T-helper 2 cell treated with Interferon-gamma antibody and Interleukin-4, amounts not matched to agents 5 μg/mL and 100 μg/mL, for 36 hours (primary cell): ENCODE data around the gene ELOA2.

Experiments
- DNase-seq: peaks from one replicate; pipeline ENCODE4 v3.0.0; 2021; ENCODE audit warnings: low spot score
- H3K27ac Mint-ChIP-seq: one replicate; pipeline ENCODE4 v1.8.0; 2021; ENCODE audit warnings: mild to moderate bottlenecking, mixed read lengths
- H3K27me3 Mint-ChIP-seq: one replicate; pipeline ENCODE4 v1.8.0; 2021; ENCODE audit warnings: low read depth, mixed read lengths
- H3K36me3 Mint-ChIP-seq: one replicate; pipeline ENCODE4 v1.8.0; 2021; ENCODE audit warnings: low read depth, mixed read lengths
- H3K4me1 Mint-ChIP-seq: one replicate; pipeline ENCODE4 v1.8.0; 2021; ENCODE audit warnings: low read depth, mixed read lengths
- H3K4me3 Mint-ChIP-seq: one replicate; pipeline ENCODE4 v1.8.0; 2022; ENCODE audit warnings: mild to moderate bottlenecking, moderate library complexity, mixed read lengths
- H3K9me3 Mint-ChIP-seq: one replicate; pipeline ENCODE4 v1.8.0; 2021; ENCODE audit warnings: mixed read lengths

Gene ELOA2, protein sequence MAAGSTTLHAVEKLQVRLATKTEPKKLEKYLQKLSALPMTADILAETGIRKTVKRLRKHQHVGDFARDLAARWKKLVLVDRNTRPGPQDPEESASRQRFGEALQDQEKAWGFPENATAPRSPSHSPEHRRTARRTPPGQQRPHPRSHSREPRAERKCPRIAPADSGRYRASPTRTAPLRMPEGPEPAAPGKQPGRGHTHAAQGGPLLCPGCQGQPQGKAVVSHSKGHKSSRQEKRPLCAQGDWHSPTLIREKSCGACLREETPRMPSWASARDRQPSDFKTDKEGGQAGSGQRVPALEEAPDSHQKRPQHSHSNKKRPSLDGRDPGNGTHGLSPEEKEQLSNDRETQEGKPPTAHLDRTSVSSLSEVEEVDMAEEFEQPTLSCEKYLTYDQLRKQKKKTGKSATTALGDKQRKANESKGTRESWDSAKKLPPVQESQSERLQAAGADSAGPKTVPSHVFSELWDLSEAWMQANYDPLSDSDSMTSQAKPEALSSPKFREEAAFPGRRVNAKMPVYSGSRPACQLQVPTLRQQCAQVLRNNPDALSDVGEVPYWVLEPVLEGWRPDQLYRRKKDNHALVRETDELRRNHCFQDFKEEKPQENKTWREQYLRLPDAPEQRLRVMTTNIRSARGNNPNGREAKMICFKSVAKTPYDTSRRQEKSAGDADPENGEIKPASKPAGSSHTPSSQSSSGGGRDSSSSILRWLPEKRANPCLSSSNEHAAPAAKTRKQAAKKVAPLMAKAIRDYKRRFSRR

DNA sequence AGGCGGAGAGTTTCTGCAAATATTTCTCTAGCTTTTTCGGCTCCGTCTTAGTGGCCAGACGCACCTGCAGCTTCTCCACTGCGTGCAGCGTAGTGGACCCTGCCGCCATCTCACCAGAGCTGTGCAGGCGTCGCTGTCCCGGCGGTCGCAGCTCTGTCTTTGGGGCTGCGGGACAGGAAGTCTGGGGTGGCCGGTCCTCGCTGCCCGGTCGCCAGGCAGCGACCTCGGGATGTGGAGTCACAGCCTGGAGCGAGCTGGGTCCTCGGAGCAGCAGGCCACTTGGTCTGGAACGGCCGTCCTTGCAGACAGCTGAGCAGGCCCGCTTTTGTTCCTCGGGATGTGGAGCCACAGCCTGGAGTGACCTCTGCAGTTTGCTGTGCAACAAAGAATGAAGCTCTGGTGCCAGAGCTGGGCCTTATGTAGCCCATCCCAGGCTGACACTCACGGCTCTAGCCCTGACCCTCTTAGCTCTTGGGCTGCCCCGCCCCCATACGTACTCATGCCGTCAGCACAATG, at the start of gene ELOA2:
TSS of gene ELOA2 (minus strand) at position 466 of the 516 bp plus-strand sequence. CDS start at position 109, 357 bp downstream.
- Mint-ChIP-seq H3K27me3 (peaks cover 6% of the 10 kb centered on the region), H3K36me3 (no peaks in the 10 kb centered on the region), H3K4me3 (no peak within 1 kb of the TSS), H3K27ac (no peak within 1 kb of the TSS), H3K4me1 (no peaks in the 10 kb centered on the region), H3K9me3 (no peaks in the 10 kb centered on the region)
- DNase-seq, result no peak

- no peak overlapping the region for H3K27ac Mint-ChIP-seq
- no peak overlapping the region for H3K4me3 Mint-ChIP-seq
- peaks cover 2% of the 10 kb centered on the region for H3K27me3 Mint-ChIP-seq
- H3K36me3 Mint-ChIP-seq, result no peaks in the 10 kb centered on the region
- H3K4me1 Mint-ChIP-seq, result no peaks in the 10 kb centered on the region
- H3K9me3 Mint-ChIP-seq, result no peaks in the 10 kb centered on the region
- DNase-seq, result no peak
Measured at GRCh38 chr18:47081578-47081977, 46.2 kb upstream of the ELOA2 start.

DNA sequence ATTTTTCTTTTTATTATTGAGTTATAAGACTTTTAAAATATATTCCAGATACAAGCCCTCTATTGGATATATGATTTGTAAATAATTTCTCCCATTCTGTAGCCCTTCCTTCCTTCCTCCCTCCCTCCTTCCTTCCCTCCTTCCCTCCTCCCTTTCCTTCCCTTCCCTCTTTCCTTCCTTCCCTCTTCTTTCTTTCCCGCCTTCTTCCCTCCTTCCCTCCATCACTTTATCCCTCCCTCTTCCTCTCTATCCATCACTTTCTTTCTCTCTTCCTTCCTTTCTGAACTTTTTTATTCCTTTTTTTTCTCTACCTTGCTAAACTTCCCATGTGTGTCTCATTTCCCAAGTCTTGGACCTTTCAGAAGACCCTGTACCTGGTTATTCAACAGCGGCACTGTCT, 45.5 kb upstream of the ELOA2 start:
- no peak overlapping the region for H3K4me3 Mint-ChIP-seq
- DNase-seq, result no peak
- H3K36me3 Mint-ChIP-seq, result no peaks in the 10 kb centered on the region
- peaks cover 2% of the 10 kb centered on the region for H3K27me3 Mint-ChIP-seq
- H3K27ac Mint-ChIP-seq, result no peak overlapping the region
- H3K4me1 Mint-ChIP-seq, result no peaks in the 10 kb centered on the region
- no peaks in the 10 kb centered on the region for H3K9me3 Mint-ChIP-seq

DNA sequence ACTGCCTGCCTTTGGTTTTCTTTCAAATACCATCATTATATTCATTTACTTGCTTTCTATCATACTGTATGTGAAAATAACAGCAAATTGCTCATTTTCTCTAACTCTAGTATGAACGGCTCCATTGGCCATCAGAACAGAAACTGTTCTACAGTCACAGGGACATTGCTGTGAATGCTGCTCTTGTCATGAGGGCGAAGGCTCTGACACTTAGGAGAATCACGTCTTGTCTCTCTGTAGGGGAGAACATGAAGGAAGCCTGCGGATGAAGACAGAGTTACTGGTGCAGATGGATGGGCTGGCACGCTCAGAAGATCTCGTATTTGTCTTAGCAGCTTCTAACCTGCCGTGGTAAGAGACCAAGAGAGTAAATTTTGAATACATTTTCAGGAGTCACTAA, 41.7 kb upstream of the ELOA2 start:
- H3K27me3 Mint-ChIP-seq, result peaks cover 2% of the 10 kb centered on the region

DNA sequence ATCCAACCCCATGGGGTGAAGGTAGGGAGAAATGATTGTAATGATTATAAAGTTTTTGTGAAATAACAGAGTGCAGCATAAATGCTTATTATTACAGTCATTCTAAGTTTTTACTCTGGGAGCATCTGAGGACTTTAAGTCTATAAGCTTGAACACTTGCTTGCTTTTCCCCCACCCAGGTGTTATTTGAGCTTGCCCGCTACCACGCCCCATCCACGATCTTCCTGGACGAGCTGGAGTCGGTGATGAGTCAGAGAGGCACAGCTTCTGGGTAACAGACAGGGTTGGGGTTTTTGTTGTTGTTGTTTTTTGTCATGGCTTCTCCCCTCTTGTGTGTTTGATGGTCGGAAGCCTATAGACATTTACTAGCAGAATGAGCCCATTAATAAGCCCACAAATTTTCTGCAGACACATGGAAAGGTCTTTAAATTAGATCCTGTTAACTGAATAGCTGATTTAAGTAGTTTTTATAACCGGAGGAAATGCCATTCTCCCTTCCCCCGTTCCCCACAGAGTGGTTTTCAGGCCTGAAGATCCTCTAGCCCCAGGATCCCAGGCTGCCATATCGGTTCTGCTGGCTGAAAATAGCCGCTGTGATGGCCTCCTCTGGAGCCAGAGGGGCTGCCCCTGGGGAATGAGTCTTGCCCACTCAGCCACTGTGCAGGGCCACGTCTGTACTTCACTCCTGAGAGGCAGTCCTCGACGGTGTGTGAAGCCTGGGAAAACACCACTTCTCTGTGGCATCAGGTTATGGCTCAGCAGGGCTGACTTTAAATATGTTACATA, 39.9 kb upstream of the ELOA2 start:
- Mint-ChIP-seq H3K4me3 (no peak overlapping the region), H3K27me3 (peaks cover 2% of the 10 kb centered on the region), H3K4me1 (no peaks in the 10 kb centered on the region), H3K36me3 (no peaks in the 10 kb centered on the region), H3K9me3 (no peaks in the 10 kb centered on the region), H3K27ac (no peak overlapping the region)
- no peak for DNase-seq

More for the DNA sequence above, 41.7 kb upstream of the ELOA2 start:
- no peak for DNase-seq
- H3K27ac Mint-ChIP-seq, result no peak overlapping the region
- H3K9me3 Mint-ChIP-seq, result no peaks in the 10 kb centered on the region
- no peaks in the 10 kb centered on the region for H3K4me1 Mint-ChIP-seq
- H3K36me3 Mint-ChIP-seq, result no peaks in the 10 kb centered on the region
- H3K4me3 Mint-ChIP-seq, result no peak overlapping the region

DNA sequence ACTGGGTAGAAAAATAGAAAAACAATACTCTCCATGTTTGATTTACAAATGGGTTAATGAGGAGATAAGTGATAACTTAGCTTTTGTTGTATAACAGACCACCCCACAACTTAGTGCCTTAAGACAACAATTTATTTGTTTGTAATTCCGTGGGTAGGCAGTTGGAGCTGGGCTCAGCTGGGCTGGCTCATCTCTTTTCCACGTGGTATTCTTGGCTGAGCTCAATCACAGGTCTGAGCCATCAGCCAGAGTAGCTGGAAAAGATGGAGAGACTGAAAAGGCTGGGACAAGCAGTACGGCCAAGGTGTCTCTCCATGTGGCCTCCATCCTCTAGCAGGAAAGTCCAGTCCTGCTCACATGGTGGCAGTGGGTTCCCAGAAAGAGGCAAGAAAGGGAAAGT, 32.2 kb upstream of the ELOA2 start:
- DNase-seq, result no peak
- Mint-ChIP-seq H3K4me3 (no peak overlapping the region), H3K4me1 (no peaks in the 10 kb centered on the region), H3K9me3 (no peaks in the 10 kb centered on the region), H3K27ac (no peak overlapping the region), H3K36me3 (no peaks in the 10 kb centered on the region), H3K27me3 (peaks cover 6% of the 10 kb centered on the region)

DNA sequence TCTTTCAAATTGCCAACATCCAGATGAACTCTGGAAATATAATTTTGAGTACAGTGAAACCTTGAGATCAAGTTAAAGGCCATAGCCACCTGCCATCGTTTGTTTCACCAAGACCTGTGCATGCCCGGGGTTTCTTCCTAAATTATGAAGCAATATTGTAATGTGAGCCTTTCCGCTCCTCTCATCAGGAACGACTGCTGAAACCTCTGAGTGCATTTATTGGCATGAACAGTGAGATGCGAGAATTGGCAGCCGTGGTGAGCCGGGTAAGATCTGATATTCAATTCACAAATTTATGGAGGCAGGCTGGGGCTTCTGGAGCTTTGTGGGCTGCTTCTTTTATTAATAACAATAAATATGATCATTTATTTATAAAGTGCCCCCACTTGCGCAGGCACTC, 27.7 kb upstream of the ELOA2 start:
- no peak for DNase-seq
- H3K36me3 Mint-ChIP-seq, result no peaks in the 10 kb centered on the region
- H3K27ac Mint-ChIP-seq, result no peak overlapping the region
- H3K4me3 Mint-ChIP-seq, result no peak overlapping the region
- H3K27me3 Mint-ChIP-seq, result peaks cover 3% of the 10 kb centered on the region
- H3K9me3 Mint-ChIP-seq, result no peaks in the 10 kb centered on the region
- no peaks in the 10 kb centered on the region for H3K4me1 Mint-ChIP-seq

- H3K9me3 Mint-ChIP-seq, result no peaks in the 10 kb centered on the region
- no peak overlapping the region for H3K4me3 Mint-ChIP-seq
- H3K27ac Mint-ChIP-seq, result no peak overlapping the region
- H3K36me3 Mint-ChIP-seq, result no peaks in the 10 kb centered on the region
- no peaks in the 10 kb centered on the region for H3K4me1 Mint-ChIP-seq
- no peak for DNase-seq
- peaks cover 2% of the 10 kb centered on the region for H3K27me3 Mint-ChIP-seq
Measured at GRCh38 chr18:47062471-47062870, 27.1 kb upstream of the ELOA2 start.

GRCh38 chr18:47054369-47054768, 18.9 kb upstream of the ELOA2 start:
- Mint-ChIP-seq H3K36me3 (no peaks in the 10 kb centered on the region), H3K9me3 (no peaks in the 10 kb centered on the region), H3K4me1 (no peaks in the 10 kb centered on the region), H3K27me3 (peaks cover 8% of the 10 kb centered on the region), H3K27ac (no peak overlapping the region), H3K4me3 (no peak overlapping the region)
- no peak for DNase-seq

DNA sequence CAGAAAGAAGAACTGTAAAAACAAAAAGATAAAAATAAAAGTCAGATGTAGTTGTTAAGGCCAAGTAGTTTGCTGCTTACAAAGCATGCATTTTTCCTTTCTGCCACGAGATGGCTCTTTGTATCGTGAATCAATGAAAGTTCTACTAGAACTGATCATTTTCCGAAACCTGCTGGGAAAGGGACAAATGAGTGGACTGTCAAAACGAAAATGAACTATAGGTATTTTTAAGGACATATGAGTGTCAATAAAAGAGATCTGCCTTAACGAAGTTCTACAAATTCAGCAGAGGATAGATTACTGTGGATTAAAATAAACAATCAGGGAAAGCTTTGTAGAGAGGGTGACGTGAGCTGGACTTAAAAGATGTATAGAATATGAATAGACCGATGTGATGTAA, 15.0 kb upstream of the ELOA2 start:
- Mint-ChIP-seq H3K27ac (no peak overlapping the region), H3K4me1 (no peaks in the 10 kb centered on the region), H3K36me3 (no peaks in the 10 kb centered on the region), H3K4me3 (no peak overlapping the region), H3K9me3 (no peaks in the 10 kb centered on the region), H3K27me3 (peaks cover 10% of the 10 kb centered on the region)
- DNase-seq, result no peak

DNA sequence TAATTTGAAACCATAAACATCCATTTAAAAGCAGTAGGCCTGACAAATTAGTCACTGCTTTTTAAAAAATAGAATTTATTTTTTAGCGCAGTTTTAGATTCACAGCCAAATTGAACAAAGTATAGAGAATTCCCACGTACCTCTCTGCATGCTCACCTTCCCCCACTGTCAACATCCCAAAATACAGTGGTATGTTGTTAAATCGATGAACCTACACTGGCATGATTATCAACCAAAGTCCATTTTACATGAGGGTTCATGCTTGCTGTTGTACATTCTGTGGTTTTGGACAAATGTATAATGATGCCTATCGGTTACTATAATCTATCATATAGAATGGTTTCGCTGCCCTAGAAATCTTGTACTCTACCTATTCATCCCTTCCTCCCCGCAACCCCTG, 5.6 kb upstream of the ELOA2 start:
- H3K36me3 Mint-ChIP-seq, result no peaks in the 10 kb centered on the region
- DNase-seq, result no peak
- no peaks in the 10 kb centered on the region for H3K4me1 Mint-ChIP-seq
- H3K9me3 Mint-ChIP-seq, result no peaks in the 10 kb centered on the region
- no peak overlapping the region for H3K4me3 Mint-ChIP-seq
- H3K27ac Mint-ChIP-seq, result no peak overlapping the region
- peaks cover 14% of the 10 kb centered on the region for H3K27me3 Mint-ChIP-seq

DNA sequence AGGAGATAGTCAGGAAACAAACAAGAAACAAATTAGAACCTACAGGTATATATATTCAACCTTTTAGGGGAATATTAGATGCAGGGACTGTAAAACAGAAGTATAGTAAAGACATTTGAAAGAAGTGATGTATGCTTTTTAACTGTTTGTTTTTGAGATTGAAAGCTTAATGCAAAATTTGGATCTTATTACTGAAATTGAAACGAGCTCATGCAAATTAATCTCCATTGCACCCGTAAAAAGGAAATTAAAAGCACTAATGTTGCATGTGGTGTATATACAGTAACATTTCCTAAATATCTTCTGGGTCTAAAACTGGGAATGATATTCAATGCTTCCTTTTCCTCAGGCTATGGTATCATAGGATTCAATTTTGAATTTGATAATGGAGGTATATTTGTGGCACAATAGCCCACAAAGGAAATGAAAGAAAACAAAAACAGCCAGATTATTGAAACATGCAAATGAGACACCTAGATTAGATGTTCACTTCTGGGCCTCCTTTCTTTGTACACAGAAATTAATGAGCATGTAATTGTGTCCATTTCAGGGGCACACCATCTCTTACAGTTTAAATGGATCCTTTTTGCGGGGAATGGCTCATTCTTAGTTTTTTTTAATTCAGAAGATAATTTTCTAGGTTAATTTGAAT, 1.6 kb upstream of the ELOA2 start:
- no peak overlapping the region for H3K27ac Mint-ChIP-seq
- H3K4me1 Mint-ChIP-seq, result no peaks in the 10 kb centered on the region
- no peak overlapping the region for H3K4me3 Mint-ChIP-seq
- H3K27me3 Mint-ChIP-seq, result peaks cover 12% of the 10 kb centered on the region
- H3K9me3 Mint-ChIP-seq, result no peaks in the 10 kb centered on the region
- no peaks in the 10 kb centered on the region for H3K36me3 Mint-ChIP-seq
- no peak for DNase-seq

DNA sequence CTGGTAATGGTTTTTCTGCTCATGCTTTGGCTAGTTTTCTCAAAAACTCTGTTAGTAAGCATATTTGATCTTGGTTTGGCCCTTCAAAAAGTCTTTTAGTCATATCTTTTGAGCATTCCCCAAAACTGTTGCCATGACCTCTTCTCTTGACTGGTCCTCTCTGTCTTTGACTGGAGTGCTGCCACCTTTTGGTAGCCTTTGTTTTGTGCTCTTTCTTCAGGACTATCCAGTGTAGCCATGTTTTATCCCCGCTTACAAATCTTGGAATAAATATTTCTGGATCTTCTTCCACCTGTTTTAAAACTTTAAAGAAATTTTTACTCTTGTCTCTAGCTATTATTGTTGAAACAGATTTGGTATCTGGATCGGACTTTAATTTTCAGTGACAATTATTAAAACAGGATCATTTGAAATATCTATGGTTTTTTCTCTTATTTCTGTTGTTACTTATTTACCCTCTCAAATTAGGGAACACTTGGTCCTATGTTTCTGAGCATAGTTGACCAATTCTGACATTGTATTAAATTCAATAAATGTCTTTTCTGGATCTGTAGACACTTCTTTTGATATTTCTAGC, 965 bp upstream of the ELOA2 start:
- H3K36me3 Mint-ChIP-seq, result no peaks in the 10 kb centered on the region
- no peak overlapping the region for H3K27ac Mint-ChIP-seq
- no peak overlapping the region for H3K4me3 Mint-ChIP-seq
- no peaks in the 10 kb centered on the region for H3K4me1 Mint-ChIP-seq
- DNase-seq, result no peak
- no peaks in the 10 kb centered on the region for H3K9me3 Mint-ChIP-seq
- H3K27me3 Mint-ChIP-seq, result peaks cover 10% of the 10 kb centered on the region
